Adrenal gland (tissue), 12 donors: ENCODE results near the gene SLIT3. TPM values are rescaled to one million over a fixed set of nuclear protein-coding genes. Genes with fewer than 3 reads are reported as not detected.
"Not testable (repeated sequence)": the region's sequence is repeated elsewhere in the genome, so short reads cannot be mapped to it uniquely, and the experiment has no call there.

Experiments
- DNase-seq, 7 donors: peaks; one replicate each; pipeline ENCODE4 v3.0.0-alpha.2; 2019 to 2020
- H3K27ac ChIP-seq, 5 donors: fragments of 200-600 bp; sonication (generic) in 4 of 5; 1 replicate in 3 of 5; 2 replicates in 2 of 5; pipeline versions ENCODE4 v1.5.1 to v1.8.0; 2016 to 2020; ENCODE audit warnings: mild to moderate bottlenecking in 1 of 5
- H3K27me3 ChIP-seq: fragments of 200-600 bp; 2 replicates; pipeline ENCODE4 v1.8.0; 2021
- H3K36me3 ChIP-seq, 2 donors: fragments of 200-600 bp; replicated peaks in 1 of 2; 1 replicate in 1 of 2; 2 replicates in 1 of 2; pipeline versions ENCODE4 v1.5.1 to v1.8.0; 2018 to 2022
- H3K4me1 ChIP-seq, 2 donors: fragments of 200-600 bp; replicated peaks in 1 of 2; 1 replicate in 1 of 2; 2 replicates in 1 of 2; pipeline versions ENCODE4 v1.5.1 to v1.8.0; 2018 to 2021
- H3K4me3 ChIP-seq, 4 donors: fragments of 200-600 bp; sonication (generic) in 3 of 4; one replicate each; pipeline ENCODE4 v1.5.1; 2016 to 2018
- H3K9me3 ChIP-seq, 3 donors: fragments of 200-600 bp; sonication (generic) in 1 of 3; replicated peaks in 1 of 3; 1 replicate in 2 of 3; 2 replicates in 1 of 3; pipeline versions ENCODE4 v1.5.1 to v1.8.0; 2016 to 2021
- POLR2A ChIP-seq, 2 donors: fragments of 450-650 bp; IDR thresholded peaks; one replicate each; pipeline ENCODE4 v1.6.1; 2017; ENCODE audit warnings: antibody characterized with exemption in 2 of 2, mild to moderate bottlenecking in 2 of 2, moderate library complexity in 1 of 2
- WGBS, 4 donors: extraction: QIAGEN DNeasy Blood & Tissue Kit in 2 of 4; methylation state at CpG; one replicate each; pipeline versions ENCODE4 v1.1.5 to v1.1.7; 2013 to 2017; 5-methylcytosine and 5-hydroxymethylcytosine counted together
- intact Hi-C, 2 donors: fragments of 100-400 bp; cut with DNase I; formaldehyde crosslinking; loops; one replicate each; pipeline versions ENCODE4 v1.14.1 to v1.15.0; 2022 to 2023
- polyA plus RNA-seq, 3 donors: library from polyadenylated mRNA; stranded (reverse); fragments of 200-250 nt in 2 of 3; fragments of 350-450 nt in 1 of 3; fragmentation: Illumina TruSeq in 1 of 3; extraction: RNeasy Lipid Tissue Mini Kit (QIAGEN cat#74804) in 1 of 3; gene quantifications; one replicate each; pipeline ENCODE4 v1.2.3, GENCODE V29; 2013 to 2014
- total RNA-seq, 9 donors: library from RNA; depleted of rRNA in 4 of 9; stranded (reverse); fragments of >200 nt in 4 of 9; fragments of 120-200 nt in 1 of 9; fragmentation: NEBNext Ultra II Directional in 1 of 9; extraction: Animal tissue kit (Norgen Biotek cat#: 25700) in 1 of 9; gene quantifications; one replicate each; pipeline versions ENCODE4 v1.1.0 to v1.2.4, GENCODE V29; 2013 to 2023
- TF ChIP-seq, protein P1 (sequence below), 6 experiments: fragments of 450-650 bp in 4 of 6; fragments of 200-600 bp in 2 of 6; sonication (generic) in 1 of 6; IDR thresholded peaks; 1 replicate in 5 of 6; 2 replicates in 1 of 6; pipeline versions ENCODE4 v1.5.1 to v1.8.0; 2016 to 2021; ENCODE audit warnings: antibody characterized with exemption in 6 of 6, mild to moderate bottlenecking in 2 of 6, moderate library complexity in 1 of 6
- donor health status: healthy with polysubstance abuse.
- donor health status: Bipolar disorder and iron deficiency.
- donor health status: DM: yes; HTN: yes; CAD: no.
- donor health status: DM: no; HTN: no; CAD: no.
- donor health status: DM: no; HTN: no; CAD: no.
- donor health status: DM: yes; HTN: yes; CAD: no.

SLIT3 gene
- total and polyA plus RNA-seq, 12 donors, result 10.0 to 94.1 (median 32.8) TPM

DNA sequence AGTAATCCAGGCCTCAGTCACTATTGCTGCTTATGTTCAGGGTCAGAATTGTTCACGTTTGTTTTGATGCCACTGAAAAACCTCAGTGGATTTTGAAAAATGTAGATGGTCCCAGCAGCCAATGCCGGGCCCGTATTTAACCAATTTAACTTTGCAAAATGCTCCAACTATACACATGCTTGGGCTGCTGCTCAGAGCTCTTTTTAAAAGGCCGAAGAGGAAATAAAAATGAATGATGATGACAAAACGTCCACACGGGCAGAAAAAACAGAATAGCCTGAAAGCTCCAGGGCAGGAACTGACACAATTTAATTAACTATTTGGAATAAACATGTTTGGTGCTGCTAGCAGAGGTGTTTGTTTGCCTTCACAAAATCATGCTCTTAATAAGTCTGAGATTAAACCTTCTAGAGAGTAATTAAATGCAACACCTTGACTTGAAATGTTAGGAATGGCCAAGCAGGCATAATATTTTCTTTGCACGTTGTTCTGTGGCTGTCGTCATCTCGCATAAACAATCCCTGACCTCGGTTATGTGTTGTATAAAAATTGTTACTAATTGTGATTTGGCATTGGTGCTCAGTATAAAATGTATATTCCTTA lies 152.7 kb downstream of the SLIT3 start:
- TF ChIP-seq, protein P1, sequence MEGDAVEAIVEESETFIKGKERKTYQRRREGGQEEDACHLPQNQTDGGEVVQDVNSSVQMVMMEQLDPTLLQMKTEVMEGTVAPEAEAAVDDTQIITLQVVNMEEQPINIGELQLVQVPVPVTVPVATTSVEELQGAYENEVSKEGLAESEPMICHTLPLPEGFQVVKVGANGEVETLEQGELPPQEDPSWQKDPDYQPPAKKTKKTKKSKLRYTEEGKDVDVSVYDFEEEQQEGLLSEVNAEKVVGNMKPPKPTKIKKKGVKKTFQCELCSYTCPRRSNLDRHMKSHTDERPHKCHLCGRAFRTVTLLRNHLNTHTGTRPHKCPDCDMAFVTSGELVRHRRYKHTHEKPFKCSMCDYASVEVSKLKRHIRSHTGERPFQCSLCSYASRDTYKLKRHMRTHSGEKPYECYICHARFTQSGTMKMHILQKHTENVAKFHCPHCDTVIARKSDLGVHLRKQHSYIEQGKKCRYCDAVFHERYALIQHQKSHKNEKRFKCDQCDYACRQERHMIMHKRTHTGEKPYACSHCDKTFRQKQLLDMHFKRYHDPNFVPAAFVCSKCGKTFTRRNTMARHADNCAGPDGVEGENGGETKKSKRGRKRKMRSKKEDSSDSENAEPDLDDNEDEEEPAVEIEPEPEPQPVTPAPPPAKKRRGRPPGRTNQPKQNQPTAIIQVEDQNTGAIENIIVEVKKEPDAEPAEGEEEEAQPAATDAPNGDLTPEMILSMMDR (IDR thresholded peaks at IDR 0.05), result no peak
- TF ChIP-seq POLR2A (IDR thresholded peaks at IDR 0.05), result no peak
- Histone ChIP-seq H3K9me3 (no peaks in the 10 kb centered on the region), H3K27ac (no peak overlapping the region), H3K4me3 (no peak overlapping the region), H3K36me3 (no peaks in the 10 kb centered on the region), H3K4me1 (peaks cover 0 to 6% of the 10 kb centered on the region in 2 donors), H3K27me3 (no peaks in the 10 kb centered on the region)
- intact Hi-C loops, result no loop called here
- 54 to 66% (median 55%) methylated on average over 10 of the region's 10 CpGs for WGBS, 4 donors
- no peak for DNase-seq

GRCh38 chr5:169147534-169147933 lies 153.4 kb downstream of the SLIT3 start:
- H3K4me3 ChIP-seq, result no peak overlapping the region
- DNase-seq, result no peak
- H3K9me3 ChIP-seq, result no peaks in the 10 kb centered on the region
- no peak overlapping the region for H3K27ac ChIP-seq
- no peak for TF ChIP-seq POLR2A (IDR thresholded peaks at IDR 0.05)
- TF ChIP-seq, protein P1 (IDR thresholded peaks at IDR 0.05), result no peak
- H3K4me1 ChIP-seq, result peaks cover 0 to 2% of the 10 kb centered on the region in 2 donors
- no peaks in the 10 kb centered on the region for H3K36me3 ChIP-seq
- H3K27me3 ChIP-seq, result no peaks in the 10 kb centered on the region
- intact Hi-C loops, result no loop called here
- 81 to 90% (median 83%) methylated on average over 3 to 4 of the region's 4 CpGs for WGBS, 4 donors

DNA sequence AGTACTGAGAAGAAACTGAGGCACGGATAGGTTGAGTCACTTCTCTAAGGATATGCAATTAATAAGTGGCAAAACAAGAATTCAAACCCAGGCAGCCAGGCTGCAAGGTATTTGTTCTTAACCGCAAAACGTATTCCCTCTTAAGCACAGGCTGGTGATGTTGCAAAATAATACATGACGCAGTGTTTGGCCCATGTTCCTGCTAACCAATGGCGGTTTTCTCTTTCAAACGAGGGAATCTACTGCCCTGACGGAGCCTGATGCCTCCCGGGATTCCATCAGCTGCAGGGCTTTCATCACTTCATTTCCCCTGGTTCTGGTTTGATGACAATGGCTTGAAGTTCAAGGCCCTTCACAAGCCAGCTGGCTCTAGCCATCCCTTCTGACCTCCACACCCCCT lies 154.8 kb downstream of the SLIT3 start:
- intact Hi-C loops, result no loop called here
- H3K9me3 ChIP-seq, result no peaks in the 10 kb centered on the region
- H3K27ac ChIP-seq, result no peak overlapping the region
- 67 to 82% (median 77%) methylated on average over 8 of the region's 8 CpGs for WGBS, 4 donors
- TF ChIP-seq POLR2A (IDR thresholded peaks at IDR 0.05), result no peak
- TF ChIP-seq, protein P1 (IDR thresholded peaks at IDR 0.05), result no peak
- peaks cover 6 to 14% of the 10 kb centered on the region in 2 donors for H3K4me1 ChIP-seq
- peak in 1 of 7 donors; percentile 21 for DNase-seq
- H3K4me3 ChIP-seq, result no peak overlapping the region
- H3K27me3 ChIP-seq, result no peaks in the 10 kb centered on the region
- H3K36me3 ChIP-seq, result no peaks in the 10 kb centered on the region

DNA sequence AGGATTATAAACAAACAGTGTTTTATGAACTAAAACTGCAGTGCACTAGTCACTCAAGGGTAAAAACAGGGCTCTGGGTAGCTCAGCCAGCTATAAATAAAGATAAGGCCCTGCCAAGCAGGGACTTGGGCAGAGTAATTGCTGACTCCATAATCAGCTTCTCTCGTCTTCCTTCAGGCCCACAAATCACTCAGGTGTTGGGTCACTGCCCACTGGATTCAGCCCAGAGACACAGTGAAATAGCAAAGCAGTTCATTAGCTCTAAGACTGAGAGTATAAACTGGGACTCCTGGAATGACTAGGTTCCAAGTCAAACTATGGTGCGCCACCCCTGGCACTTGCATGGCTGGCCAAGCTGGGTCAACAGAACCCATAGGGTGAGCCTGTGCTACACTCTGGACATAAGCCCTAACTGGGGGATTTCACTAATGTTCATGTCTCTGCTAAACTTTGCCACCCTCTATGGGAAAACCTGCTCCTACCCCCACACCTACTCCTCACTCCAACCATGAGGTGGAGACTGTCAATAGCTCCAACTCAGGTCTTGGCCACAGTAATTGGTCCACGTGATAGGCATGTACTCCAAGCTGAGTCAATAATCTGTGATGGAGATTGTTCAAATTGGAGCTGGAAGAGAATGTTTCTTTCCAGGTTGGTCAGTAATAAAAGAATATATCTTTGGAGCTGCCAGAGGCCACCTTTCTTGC lies 158.5 kb downstream of the SLIT3 start:
- Histone ChIP-seq H3K27ac (no peak overlapping the region), H3K4me3 (no peak overlapping the region), H3K9me3 (no peaks in the 10 kb centered on the region), H3K36me3 (no peaks in the 10 kb centered on the region), H3K27me3 (no peaks in the 10 kb centered on the region), H3K4me1 (peaks cover 6 to 21% of the 10 kb centered on the region in 2 donors)
- TF ChIP-seq, protein P1 (IDR thresholded peaks at IDR 0.05), result no peak
- TF ChIP-seq POLR2A (IDR thresholded peaks at IDR 0.05), result no peak
- peak; percentile 75 to 95 (median 88) for DNase-seq
- intact Hi-C loops, result no loop called here
- 38 to 50% (median 44%) methylated on average over 2 to 3 of the region's 3 CpGs for WGBS, 4 donors

DNA sequence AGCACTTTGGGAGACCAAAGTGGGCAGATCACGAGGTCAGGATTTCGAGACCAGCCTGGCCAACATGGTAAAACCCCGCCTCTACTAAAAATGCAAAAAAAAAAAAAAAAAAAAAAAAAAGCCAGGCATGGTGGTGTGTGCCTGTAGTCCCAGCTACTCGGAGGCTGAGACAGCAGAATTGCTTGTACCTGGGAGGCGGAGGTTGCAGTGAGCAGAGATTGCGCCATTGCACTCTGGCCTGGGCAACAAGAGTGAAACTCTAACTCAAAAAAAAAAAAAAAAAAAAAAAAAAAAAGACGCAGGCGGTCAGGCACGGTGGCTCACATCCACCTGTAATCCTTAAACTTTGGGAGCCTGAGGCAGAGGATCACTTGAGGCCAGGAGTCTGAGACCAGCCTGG lies 160.7 kb downstream of the SLIT3 start:
- H3K27ac ChIP-seq, H3K27me3 ChIP-seq, H3K4me3 ChIP-seq, H3K9me3 ChIP-seq, H3K36me3 ChIP-seq, intact Hi-C loops, DNase-seq: not testable (repeated sequence)
- H3K4me1 ChIP-seq, result peaks cover 6 to 21% of the 10 kb centered on the region in 2 donors
- WGBS, 4 donors, result 82 to 92% (median 89%) methylated on average over 9 of the region's 9 CpGs
